Activated T-helper 2 cell treated with anti-CD3 and anti-CD28 coated beads, Interferon-gamma antibody, Interleukin-2, Interleukin-4, amounts not matched to agents 10 μg/mL and 5 μg/mL and 100 μg/mL, durations not matched to agents 14 hours and 24 hours and 36 hours (primary cell): ENCODE measurements around the gene TMEM170B. TPM values are rescaled to one million over a fixed set of nuclear protein-coding genes. Genes with fewer than 3 reads are reported as not detected.

ENCODE experiments used
- total RNA-seq: library from RNA; stranded (reverse); gene quantifications from 2 replicates; pipeline ENCODE4 v1.2.3, GENCODE V29; 2022

TMEM170B gene
- total RNA-seq, 1 donor from 2014 or later = 0.62 TPM

Other genes with a start within 250 kb of the TMEM170B start
- gene ADTRP, start 241.1 kb downstream of the TMEM170B start, total RNA-seq = 0.67 and 1.6 TPM in 2 replicates